Mesothelial cell of epicardium (in vitro differentiated cells): ENCODE results near the gene IGSF11. TPM values are rescaled to one million over a fixed set of nuclear protein-coding genes. Genes with fewer than 3 reads are reported as not detected.

ENCODE experiments used
- DNase-seq, 2 experiments: peaks; one replicate each; pipeline ENCODE4 v3.0.0; 2021; ENCODE audit warnings: low spot score in 2 of 2; ENCODE audit not compliant: unreplicated experiment in 2 of 2
- H3K27ac Mint-ChIP-seq: 2 replicates; pipeline ENCODE4 v1.8.0; 2021; ENCODE audit warnings: mixed read lengths
- H3K27me3 Mint-ChIP-seq: 2 replicates; pipeline ENCODE4 v1.8.0; 2021; ENCODE audit warnings: low read depth, mixed read lengths
- H3K36me3 Mint-ChIP-seq: 2 replicates; pipeline ENCODE4 v1.8.0; 2021; ENCODE audit warnings: mixed read lengths
- H3K4me1 Mint-ChIP-seq: 2 replicates; pipeline ENCODE4 v1.8.0; 2021; ENCODE audit warnings: mixed read lengths
- H3K4me3 Mint-ChIP-seq: 2 replicates; pipeline ENCODE4 v1.8.0; 2021; ENCODE audit warnings: mild to moderate bottlenecking, moderate library complexity, mixed read lengths
- H3K9me3 Mint-ChIP-seq: 2 replicates; pipeline ENCODE4 v1.8.0; 2021; ENCODE audit warnings: mixed read lengths
- total RNA-seq: library from RNA; stranded (reverse); gene quantifications from 3 replicates; pipeline ENCODE4 v1.2.1, GENCODE V29; 2021
- TF ChIP-seq, protein P1 (sequence below): fragments of 200-600 bp; sonication (generic); IDR thresholded peaks from one replicate; pipeline ENCODE4 v1.5.0; 2021; ENCODE audit warnings: antibody characterized with exemption; ENCODE audit not compliant: unreplicated experiment

IGSF11 gene
- total RNA-seq, 1 donor from 2014 or later, result 2.0 TPM

DNA sequence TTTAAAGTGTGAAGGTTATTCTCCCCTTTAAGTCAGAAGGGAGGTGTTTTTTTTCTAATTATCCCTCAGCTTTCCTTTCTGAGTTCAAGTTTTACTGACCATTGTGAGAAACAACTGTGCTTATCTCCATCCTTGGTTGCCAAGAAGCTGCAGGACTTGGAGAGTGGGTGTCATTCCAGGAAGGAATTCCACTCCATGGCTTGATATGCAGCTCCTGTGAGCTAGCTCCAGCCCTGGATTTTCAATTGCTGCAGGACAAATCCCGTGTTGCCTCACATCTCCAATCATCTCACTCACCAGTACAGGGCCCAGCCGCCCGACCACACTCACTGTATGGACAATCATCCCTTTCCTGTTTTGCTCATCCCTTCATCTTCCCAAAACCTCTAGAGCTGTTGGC, 122.5 kb downstream of the IGSF11 start:
- H3K4me3 Mint-ChIP-seq, result no peak overlapping the region
- no peaks in the 10 kb centered on the region for H3K9me3 Mint-ChIP-seq
- DNase-seq, result no peak
- no peaks in the 10 kb centered on the region for H3K4me1 Mint-ChIP-seq
- no peaks in the 10 kb centered on the region for H3K27me3 Mint-ChIP-seq
- no peaks in the 10 kb centered on the region for H3K36me3 Mint-ChIP-seq
- TF ChIP-seq, protein P1, sequence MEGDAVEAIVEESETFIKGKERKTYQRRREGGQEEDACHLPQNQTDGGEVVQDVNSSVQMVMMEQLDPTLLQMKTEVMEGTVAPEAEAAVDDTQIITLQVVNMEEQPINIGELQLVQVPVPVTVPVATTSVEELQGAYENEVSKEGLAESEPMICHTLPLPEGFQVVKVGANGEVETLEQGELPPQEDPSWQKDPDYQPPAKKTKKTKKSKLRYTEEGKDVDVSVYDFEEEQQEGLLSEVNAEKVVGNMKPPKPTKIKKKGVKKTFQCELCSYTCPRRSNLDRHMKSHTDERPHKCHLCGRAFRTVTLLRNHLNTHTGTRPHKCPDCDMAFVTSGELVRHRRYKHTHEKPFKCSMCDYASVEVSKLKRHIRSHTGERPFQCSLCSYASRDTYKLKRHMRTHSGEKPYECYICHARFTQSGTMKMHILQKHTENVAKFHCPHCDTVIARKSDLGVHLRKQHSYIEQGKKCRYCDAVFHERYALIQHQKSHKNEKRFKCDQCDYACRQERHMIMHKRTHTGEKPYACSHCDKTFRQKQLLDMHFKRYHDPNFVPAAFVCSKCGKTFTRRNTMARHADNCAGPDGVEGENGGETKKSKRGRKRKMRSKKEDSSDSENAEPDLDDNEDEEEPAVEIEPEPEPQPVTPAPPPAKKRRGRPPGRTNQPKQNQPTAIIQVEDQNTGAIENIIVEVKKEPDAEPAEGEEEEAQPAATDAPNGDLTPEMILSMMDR, result no peak
- no peak overlapping the region for H3K27ac Mint-ChIP-seq

DNA sequence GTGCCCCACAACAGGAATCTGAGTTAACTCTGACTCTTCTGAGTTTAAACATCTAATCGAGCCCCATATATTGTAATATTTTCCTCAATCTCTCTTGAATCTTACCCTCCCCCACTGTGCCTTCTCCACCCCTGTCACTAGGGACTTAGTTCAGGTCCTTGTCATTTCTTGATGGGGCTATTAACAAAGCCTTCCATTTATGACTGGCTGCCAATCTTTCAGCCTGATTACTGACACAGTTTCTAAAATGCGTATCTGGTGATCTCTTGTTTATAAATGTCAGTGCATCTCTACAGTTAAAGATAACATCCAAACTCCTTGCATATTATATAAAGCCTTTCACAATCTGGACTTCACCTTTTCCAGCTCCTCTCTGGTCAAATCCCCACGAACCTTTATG, 124.3 kb downstream of the IGSF11 start:
- Mint-ChIP-seq H3K27me3 (no peaks in the 10 kb centered on the region), H3K4me1 (no peaks in the 10 kb centered on the region), H3K9me3 (no peaks in the 10 kb centered on the region), H3K36me3 (no peaks in the 10 kb centered on the region), H3K4me3 (no peak overlapping the region), H3K27ac (no peak overlapping the region)
- DNase-seq, result no peak
- TF ChIP-seq, protein P1, result no peak

DNA sequence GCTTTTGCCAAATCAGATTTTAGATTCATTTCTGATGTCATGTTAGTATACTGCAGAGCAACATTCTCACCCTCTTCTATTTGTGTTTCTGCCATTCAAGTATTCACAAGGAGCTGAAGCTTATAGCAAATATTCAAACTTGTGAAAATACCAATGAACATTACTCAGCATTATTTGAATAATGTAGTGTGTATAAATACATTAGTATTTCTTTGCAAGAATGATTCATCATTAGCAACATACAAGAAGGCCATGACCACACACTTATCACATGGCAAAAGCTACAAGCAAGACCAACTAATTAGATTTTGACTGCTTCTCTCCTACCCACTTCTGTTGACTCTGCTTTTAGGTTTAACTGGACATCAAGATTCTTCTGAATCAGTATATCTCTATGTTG, 124.9 kb downstream of the IGSF11 start:
- Mint-ChIP-seq H3K36me3 (no peaks in the 10 kb centered on the region), H3K27me3 (no peaks in the 10 kb centered on the region), H3K9me3 (no peaks in the 10 kb centered on the region), H3K4me1 (no peaks in the 10 kb centered on the region), H3K4me3 (no peak overlapping the region), H3K27ac (no peak overlapping the region)
- no peak for DNase-seq
- TF ChIP-seq, protein P1, result no peak

DNA sequence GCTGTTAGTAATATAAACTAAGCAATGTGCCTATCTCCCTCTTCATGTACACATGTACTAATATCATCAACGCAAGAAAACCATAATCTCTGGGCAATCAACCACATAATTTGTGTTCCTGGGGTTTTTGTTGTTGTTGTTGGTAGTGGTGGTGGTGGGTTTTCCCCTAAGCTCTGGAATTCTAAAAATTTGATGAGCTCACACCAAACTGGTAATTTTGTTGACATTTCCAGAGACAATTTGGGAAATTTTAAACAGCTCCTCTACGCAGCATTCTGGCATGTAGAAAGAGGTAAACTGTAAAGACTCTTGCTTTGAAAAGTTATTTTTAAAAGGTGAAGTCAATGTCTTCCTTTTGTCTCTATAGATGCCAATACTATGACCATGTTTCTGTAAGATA, 126.7 kb downstream of the IGSF11 start:
- Mint-ChIP-seq H3K27ac (no peak overlapping the region), H3K36me3 (no peaks in the 10 kb centered on the region), H3K4me1 (no peaks in the 10 kb centered on the region), H3K4me3 (no peak overlapping the region), H3K9me3 (no peaks in the 10 kb centered on the region), H3K27me3 (no peaks in the 10 kb centered on the region)
- DNase-seq, result no peak
- TF ChIP-seq, protein P1, result no peak

DNA sequence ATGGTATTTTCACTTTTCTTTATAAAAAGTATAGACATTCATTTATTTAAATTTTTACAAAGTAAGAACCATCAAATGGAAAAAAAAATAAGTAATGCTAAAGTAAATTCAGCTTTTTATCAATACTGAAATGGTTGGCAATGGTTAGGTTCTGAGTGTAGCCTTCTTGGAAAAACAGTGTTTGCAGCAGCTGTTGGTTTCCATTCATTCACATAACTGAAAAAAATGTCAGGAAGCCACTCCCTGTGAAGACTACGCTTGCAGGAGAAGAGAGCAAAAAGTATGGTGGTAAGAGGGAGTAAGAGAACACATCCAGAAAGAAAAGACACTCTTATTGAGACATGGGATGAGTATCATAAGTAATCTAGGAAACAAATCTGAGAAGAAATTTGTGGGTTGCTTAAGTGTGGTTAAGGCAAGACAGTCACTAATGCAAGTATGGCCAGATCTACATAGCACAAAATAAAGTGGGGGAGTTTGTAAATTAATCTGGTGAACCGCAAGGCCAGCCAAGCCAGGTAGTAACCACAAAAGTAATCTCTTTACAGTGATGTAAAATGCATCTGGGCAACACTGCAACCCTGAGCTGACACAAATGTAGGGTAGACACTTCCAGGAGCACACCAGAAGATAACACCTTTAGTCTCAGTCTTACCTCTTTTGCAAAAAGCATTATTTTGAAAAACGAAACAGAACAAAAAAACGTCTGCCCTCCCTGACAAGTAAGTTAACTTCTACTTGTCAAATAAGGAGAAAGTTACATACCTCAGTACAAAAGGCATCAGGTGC, 133.7 kb downstream of the IGSF11 start:
- peaks cover 1% of the 10 kb centered on the region for H3K27me3 Mint-ChIP-seq
- no peak overlapping the region for H3K4me3 Mint-ChIP-seq
- no peaks in the 10 kb centered on the region for H3K36me3 Mint-ChIP-seq
- H3K4me1 Mint-ChIP-seq, result no peaks in the 10 kb centered on the region
- no peak overlapping the region for H3K27ac Mint-ChIP-seq
- H3K9me3 Mint-ChIP-seq, result no peaks in the 10 kb centered on the region
- no peak for DNase-seq
- TF ChIP-seq, protein P1, result no peak

DNA sequence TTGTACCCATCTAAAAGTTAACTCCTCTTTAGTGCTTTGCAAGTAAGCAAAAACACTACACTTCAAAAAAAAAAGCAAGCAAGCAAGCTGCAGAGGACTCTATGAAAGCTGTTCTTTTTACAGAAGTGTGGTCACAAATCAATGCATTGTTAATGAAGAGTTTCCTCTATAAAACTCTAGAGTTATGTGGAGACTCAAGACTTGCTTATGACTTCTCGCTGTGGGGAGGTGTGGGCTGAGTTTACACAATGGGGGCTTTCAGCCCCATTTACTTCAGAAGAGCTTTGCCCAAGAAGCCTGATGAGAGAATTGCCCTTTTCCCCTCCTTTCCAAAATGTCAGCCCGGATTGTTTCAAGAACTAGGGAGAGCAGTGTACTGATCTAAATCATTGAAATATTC, 144.4 kb downstream of the IGSF11 start:
- no peak overlapping the region for H3K27ac Mint-ChIP-seq
- no peaks in the 10 kb centered on the region for H3K36me3 Mint-ChIP-seq

More for the DNA sequence above, 144.4 kb downstream of the IGSF11 start:
- no peak overlapping the region for H3K4me3 Mint-ChIP-seq
- peaks cover 1% of the 10 kb centered on the region for H3K4me1 Mint-ChIP-seq
- peaks cover 8% of the 10 kb centered on the region for H3K27me3 Mint-ChIP-seq
- TF ChIP-seq, protein P1, result no peak
- H3K9me3 Mint-ChIP-seq, result no peaks in the 10 kb centered on the region
- DNase-seq, result no peak
